Skin epidermis (tissue), 12 donors: Measurements from ENCODE around the gene GET4.
A peak's percentile ranks its signal among the peaks of the same experiment; 100 is the strongest.

Source experiments
- H3K27ac ChIP-seq, 21 experiments: fragments of 200-600 bp; sonication (generic) in 11 of 21; one replicate each; pipeline ENCODE4 v1.5.0; 2020; ENCODE audit warnings: mild to moderate bottlenecking in 3 of 21, inconsistent platforms in 2 of 21, moderate library complexity in 2 of 21
- H3K4me3 ChIP-seq, 7 experiments: fragments of 200-600 bp; sonication (generic) in 2 of 7; one replicate each; pipeline ENCODE4 v1.5.0; 2020; ENCODE audit warnings: inconsistent platforms in 2 of 7, mild to moderate bottlenecking in 2 of 7, moderate library complexity in 1 of 7

GET4 gene

GRCh38 chr7:894164-894867 lies 18.0 kb downstream of the GET4 start:
- H3K27ac ChIP-seq, result no peak overlapping the region

DNA sequence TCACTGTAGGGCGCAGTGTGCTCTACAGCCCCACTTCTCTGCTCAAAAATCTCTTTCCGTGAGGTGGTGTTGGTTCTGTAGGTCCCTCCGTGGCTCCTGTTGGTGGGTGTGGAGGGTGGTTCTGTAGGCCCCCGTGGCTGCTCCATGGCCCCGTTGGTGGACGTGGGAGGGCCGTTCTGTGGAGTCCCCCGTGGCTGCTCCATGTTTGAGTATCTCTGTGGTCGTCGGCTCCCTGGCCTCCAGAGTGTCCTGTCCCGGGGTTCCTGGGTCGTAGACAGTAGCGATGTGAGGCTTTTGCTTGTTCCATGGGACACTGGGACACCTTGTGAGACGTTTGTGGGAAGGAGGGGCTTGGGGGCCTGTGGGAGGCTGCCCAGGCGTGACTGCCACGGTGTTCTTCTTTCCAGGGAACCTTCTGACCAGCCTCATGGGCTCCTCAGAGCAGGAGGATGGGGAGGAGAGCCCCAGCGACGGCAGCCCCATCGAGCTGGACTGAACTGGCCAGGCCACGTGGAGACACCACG lies 18.6 kb downstream of the GET4 start:
- Histone ChIP-seq H3K4me3 (no peak overlapping the region), H3K27ac (no peak overlapping the region)

More at GRCh38 chr7:894164-894867, 18.0 kb downstream of the GET4 start:
- H3K4me3 ChIP-seq, result no peak overlapping the region

DNA sequence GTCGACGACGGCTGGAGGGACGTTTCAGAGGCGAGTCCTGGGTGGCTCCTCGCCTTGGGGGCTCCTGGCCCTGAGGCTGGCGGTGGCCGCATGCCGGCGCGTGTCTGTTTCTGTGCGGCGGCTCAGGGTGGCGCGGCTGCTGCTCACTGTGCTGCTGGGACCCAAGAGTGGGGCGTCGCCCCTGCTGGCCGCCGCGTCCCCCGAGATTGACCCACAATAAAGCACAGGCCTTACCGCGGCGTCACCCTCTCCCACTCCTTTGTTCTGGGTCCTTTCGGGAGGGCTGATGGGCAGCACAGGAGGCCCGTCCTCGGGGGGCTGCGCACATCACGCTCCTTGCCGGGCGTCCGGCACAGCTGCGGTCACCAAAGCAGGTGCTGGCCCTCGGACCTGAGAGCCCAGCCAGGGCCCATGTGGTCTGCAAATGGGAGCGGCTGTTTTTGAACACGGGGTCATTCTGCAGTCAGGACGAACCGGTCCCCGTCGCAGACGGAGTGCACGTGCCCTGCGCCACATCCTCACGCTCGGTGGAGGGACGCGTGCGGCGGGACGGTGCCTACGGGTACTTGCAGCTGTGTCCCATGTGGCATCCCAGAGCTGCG lies 19.2 kb downstream of the GET4 start:
- H3K4me3 ChIP-seq, result no peak overlapping the region
- H3K27ac ChIP-seq, result no peak overlapping the region

DNA sequence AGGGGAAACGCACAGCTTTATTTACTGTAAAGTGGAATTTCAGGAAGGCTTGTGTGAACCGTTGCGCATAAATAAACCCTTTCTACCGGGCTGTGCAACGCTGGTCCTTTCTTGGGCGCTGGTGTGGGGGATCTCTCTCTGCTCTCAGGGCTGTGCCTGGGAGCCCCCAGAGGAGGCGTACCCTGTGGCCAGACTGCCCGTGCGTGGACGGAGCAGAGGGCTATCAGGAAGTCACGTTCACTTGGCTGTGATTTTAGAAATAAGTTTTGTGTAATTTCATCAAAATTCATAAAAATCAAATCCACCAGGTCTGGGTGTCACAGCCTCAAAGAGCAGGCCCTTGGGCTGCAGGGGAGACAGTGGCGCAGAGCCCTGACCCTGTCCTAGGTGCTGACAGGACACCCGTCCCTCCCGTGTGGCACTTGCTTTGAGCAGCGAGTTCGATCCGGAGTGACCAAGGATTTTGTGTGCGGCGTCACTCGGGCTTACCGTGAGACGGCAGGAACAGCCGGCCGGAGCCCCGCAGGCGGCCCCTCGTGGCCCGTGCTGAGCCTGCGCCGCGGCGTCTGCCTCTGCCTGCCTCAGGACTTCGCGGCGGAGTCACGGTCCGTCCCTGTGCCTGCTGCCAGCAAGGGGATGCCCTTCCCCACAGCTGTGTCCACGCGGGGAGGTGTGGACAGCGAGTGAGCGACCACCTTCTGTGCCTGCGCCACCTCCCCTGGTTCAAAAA lies 20.2 kb downstream of the GET4 start:
- Histone ChIP-seq H3K4me3 (no peak overlapping the region), H3K27ac (no peak overlapping the region)

DNA sequence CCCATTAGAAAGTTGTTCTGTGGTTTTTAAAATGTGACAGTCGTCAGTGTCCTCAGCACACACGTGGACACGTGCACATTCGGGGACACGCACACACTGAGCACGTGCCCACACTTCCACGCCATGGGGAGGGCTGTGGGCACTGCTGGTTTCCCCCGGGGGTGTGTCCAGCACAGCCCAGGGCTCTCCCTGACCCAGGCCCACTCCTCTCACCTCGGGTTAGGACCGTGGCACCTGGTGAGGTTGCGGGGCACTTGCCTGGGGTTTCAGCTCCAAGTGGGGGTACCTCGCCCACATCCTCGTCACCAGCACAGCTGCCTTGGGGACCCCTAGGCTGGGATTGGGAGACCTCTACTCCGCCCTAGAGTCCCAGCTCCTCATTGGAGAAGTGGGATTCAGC lies 20.7 kb downstream of the GET4 start:
- Histone ChIP-seq H3K27ac (no peak overlapping the region), H3K4me3 (no peak overlapping the region)

- H3K4me3 ChIP-seq, result no peak overlapping the region
- peak overlapping the region in 1 of 21 experiments; percentile 5 for H3K27ac ChIP-seq
Observed at GRCh38 chr7:897771-898376, 21.5 kb downstream of the GET4 start.

DNA sequence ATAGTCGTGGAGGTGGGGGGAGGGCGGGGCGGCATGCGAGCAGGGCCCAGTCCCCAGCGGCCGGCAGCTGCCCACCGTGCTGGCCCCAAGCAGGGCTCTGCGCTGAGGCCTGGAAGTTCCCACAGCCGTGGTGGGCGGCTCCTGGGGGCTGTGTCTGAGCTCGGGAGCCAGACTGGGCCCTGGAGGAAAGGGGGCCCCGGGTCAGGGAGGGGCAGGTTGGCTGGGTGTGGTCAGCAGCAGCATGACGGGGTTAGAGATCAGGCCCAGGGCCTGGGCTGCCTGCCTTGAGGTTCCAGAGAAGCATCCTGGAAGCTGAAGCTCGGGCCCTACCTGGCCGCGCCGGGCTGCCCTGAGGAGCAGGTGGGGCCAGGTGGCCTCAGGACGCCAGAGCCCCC lies 22.1 kb downstream of the GET4 start:
- H3K4me3 ChIP-seq, result no peak overlapping the region
- H3K27ac ChIP-seq, result no peak overlapping the region

- Histone ChIP-seq H3K27ac (no peak overlapping the region), H3K4me3 (no peak overlapping the region)
Observed at GRCh38 chr7:898855-899681, 22.7 kb downstream of the GET4 start.

DNA sequence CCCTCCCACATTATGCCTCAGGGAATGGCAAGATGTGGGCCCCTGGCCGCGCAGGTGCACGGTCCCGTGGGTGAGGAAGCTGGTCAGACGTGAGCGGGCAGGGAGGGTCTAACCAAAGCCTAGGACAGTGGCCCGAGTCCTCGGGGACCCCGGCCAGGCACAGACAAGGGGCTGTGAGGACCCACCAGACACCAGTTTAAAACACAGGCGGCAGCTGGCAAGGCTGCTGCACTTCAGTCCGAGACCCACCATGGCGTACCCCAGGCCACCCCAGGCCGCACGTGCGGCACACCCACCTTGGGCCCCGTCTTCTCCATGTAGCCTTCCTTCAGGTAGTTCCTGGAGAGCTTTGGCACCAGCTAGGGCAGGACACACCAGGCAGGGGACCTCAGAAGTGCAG lies 23.5 kb downstream of the GET4 start:
- no peak overlapping the region for H3K4me3 ChIP-seq

GRCh38 chr7:900331-901040 lies 24.1 kb downstream of the GET4 start:
- Histone ChIP-seq H3K4me3 (no peak overlapping the region), H3K27ac (no peak overlapping the region)

More for the DNA sequence above, 23.5 kb downstream of the GET4 start:
- no peak overlapping the region for H3K27ac ChIP-seq

GRCh38 chr7:901041-901387 lies 24.7 kb downstream of the GET4 start:
- no peak overlapping the region for H3K27ac ChIP-seq

DNA sequence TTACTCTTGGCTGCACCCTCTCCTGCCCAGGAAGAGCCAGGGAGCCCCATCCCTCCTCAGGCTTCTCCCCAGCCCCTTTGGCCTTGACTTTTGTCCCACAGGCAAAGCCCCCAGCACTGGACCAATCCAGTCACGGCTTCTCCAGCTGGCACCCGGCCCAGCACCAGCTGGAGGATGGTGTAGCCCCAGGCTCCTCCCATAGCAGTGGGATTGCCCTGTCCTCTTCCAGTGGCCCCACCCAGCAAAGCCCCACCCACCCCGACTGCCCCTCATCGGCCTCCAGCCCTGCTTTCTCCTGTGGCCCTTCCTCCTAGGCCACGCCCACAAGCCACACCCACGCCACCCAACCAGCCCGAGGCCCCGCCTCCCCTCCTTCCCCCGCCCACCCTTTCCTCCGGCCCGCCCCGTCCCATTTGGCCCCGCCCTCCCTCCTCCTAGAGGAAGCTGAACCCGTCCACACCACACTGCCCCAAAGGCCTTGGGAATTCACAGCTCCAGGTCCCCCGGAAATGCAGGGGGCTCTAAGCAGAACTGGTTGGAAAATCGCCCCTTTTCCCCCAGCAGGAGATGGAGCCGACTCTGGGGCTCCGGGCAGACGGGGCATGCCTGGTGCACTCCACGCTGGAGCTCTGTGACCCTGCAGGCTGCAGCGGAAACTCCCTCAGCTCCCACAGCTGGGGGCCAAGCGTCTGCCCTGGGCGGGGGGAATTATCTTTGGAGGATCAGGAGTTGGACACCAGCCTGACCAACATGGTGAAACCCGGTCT lies 25.2 kb downstream of the GET4 start:
- no peak overlapping the region for H3K27ac ChIP-seq
- H3K4me3 ChIP-seq, result no peak overlapping the region

More at GRCh38 chr7:901041-901387, 24.7 kb downstream of the GET4 start:
- no peak overlapping the region for H3K4me3 ChIP-seq

GRCh38 chr7:902996-903395 lies 26.6 kb downstream of the GET4 start:
- Histone ChIP-seq H3K4me3 (no peak overlapping the region), H3K27ac (no peak overlapping the region)

DNA sequence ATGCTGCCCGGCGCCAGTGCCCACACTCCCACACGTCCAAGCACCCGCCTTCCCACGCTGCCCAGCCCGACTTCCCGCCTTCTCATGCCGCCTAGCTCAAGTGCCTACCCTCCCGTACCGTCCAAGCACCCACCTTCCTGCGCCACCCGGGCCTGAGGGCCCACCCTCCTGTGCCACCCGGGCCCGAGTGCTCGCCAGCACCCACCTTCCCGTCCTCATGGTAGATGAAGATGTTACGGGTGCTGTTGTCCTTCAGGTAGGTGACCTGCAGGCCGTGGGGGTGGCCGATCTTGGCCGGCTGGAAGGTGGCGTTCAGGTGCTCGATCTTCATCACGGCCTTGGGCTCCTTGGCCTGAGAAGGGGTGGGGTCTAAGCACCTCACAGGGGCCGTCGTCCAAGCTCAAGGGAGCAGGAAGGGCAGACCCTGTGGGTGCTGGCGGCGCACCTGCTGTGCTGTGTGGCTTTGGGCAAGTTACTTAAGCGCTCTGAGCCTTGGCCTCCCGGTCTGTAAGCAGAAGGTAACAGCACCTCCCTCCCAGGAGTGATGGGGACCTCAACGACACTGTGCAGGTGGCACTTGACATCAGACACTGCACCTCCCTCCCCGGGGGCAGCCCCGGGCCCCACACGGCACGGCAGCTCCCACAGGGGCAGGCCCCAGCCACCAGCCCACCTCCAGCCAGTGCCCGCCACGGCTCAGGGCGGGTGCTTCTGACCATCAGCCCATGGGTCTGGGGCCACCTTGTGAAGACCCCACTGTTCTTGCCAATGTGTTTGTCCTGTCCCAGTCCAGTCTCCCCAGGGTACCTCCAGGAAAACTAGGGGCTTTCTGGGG lies 27.8 kb downstream of the GET4 start:
- no peak overlapping the region for H3K4me3 ChIP-seq
- peak overlapping the region in 2 of 21 experiments; percentile 10 to 36 for H3K27ac ChIP-seq

- Histone ChIP-seq H3K4me3 (no peak overlapping the region), H3K27ac (peak overlapping the region in 2 of 21 experiments; percentile 10 to 36)
Observed at GRCh38 chr7:904847-905246, 28.5 kb downstream of the GET4 start.

DNA sequence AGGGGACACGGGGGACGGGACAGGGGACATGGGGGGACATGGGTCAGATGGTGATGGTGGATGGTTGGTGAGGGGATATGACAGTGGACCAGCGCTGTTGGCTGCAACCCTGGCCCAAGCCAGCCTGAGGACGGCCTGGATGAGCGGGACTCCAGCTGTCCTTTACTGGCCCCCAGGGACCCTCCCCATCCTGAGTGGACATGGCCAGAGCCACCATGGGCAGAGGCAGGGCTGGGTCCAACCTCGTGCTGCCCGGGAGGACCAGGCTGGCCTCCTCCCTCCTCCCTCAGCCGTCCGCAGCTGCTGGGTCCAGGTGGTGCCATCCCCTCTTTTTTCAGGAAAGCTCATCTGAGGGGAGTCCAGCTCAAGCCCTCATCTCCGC lies 30.4 kb downstream of the GET4 start:
- Histone ChIP-seq H3K4me3 (no peak overlapping the region), H3K27ac (no peak overlapping the region)
